HG03442 (cell line): ENCODE results near the gene SLC38A10.

Experiments used
- ATAC-seq: cut with Tn5 transposase; IDR thresholded peaks from one replicate; pipeline ENCODE4 v1.9.1; 2021; ENCODE audit warnings: mild to moderate bottlenecking, moderate library complexity; ENCODE audit not compliant: unreplicated experiment

The SLC38A10 gene

DNA sequence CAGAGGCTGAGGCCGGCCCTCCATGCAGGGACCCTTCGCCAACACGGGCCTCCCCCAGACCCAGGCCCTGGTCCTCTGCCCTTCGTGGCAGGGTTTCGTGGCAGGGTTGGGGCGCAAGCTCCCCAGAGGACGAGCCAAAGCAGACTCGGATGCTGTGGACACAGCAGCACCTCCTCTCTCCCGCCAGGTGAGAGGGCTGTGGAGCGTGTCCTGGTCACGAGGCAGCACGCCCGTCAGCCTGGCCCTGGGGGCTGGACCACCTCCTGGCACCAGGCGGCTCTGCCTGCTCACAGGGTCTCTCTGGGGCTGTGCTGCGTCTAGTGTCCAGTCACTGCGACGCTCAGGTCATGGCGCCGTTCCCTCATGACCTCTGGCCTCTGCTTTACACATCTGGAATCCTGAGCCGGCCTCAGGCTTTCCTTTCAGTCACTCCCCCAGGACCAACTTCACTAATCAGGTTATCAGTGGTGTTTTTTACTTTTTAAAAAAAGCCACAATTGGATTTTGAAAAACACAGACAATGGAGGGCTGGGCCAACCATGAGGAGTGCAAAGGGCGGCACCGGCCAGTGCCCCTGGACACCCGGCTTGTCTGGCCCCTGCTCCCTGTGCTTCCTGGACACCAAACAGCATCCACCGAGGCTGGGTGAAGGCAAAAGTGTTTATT, 50.6 kb downstream of the SLC38A10 start:
- ATAC-seq = no peak

DNA sequence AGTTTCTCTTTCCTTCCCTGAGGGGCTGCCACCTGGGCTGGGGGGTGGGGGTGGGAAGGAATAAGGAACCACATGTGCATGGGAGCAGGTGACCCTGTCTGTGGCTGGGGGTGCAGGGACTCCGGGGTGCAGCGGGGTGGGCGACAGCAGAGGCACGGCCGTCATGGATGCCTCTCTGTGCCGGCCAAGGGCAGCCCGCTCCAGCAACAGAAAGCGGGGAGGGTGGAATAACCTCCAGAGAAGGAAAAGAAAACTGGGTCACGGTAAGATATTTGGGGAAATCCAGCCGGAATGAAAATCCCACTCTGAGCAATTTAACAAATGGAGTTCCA, 51.8 kb downstream of the SLC38A10 start:
- ATAC-seq = no peak

DNA sequence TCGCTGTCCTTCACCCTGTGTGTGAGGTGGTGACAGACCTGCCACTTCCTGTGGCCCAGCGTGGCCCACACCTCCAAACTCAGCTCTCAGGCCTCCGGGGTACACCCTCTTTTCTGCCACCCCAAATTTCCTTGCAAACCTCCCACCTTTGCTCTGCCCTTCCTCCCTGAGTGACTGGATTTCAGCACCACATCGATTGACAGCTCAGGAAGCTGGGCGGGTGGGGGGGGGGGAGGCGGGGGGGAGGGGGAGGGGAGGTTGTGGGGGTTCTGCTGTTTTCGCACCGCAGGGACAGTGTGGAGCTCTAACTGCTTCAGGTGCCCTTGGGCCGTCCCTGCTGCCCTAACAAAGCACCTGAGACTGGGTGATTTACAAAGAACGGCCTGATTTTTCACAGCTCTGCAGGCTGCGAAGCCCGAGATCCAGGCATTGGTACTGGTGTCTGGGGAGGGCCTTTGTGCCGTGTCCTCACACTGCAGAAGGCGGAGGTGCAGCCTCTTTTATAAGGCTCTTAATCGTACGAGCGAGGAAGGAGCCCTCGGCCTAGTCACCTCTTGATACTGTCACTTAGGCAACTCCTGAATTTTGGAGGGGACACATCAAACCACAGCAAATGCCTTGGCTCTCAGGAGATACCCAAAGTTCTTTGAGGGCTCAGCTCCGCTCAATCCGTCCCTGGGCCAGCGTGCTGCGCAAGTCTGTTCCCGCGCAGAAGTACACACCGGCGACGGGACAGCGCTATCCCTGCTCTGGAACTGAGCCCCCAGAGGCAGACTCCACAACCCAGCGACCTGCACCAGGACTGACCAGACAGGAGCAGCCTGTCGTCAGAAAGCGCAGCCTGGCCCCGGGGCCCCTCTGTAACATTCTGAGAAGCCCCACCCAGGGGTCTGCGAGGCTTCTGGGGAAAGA, 52.4 kb downstream of the SLC38A10 start:
- ATAC-seq = no peak

DNA sequence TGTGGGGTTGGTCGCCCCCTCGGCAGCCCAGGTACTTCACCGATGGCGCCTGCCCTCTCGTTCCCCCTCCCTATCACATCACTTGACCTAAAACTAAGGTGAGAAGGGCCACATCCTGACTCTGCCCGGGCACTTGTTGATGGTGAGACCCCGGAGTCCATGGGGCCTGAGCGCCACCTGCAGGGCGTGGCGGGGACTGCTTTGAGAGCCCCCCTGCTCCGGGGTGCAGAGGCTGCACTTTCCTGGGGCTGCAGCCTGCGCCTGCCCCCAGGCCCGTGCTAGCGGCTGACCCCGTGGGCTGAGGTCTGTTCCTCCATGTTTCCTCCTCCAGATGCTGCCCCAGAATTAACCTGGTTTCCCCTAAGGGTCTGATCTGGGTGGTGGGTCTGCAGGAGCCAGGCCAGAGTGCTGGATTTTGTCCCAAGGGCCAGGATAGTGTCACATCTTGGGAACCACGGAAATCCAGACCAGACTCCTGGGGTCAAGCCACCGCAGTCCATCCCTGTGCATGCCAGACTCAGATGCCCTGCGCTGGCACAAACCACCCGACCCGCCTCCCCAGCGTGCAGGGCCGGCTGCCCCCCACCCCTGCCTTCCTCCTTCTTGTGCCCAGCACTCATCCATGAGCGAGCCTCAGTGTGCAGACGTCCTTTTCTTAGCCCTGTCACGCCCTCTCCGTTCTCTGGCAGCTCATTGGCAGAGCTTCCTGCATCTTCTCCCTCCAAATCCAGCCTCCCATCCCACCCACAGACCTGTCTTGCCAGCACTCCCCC, 53.3 kb downstream of the SLC38A10 start:
- ATAC-seq = no peak

DNA sequence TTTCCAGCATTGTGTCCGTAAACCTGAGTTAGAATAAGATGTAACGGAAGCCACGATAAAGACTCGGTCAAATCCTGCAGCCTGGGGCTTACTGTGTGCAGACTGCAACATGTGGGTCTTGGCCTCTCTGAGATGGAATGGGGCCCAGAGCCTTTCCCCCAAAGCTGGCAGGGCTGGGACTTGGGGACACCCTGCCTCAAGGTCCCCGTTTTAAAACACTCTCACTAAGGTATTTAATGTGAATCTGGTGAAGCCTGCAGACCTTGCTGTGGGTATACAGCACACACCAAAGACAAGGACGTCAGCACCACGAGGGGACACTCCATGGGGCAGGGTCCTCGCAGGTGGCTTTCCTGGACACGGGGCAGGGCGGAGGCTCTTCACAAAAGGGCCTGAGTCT, 53.9 kb downstream of the SLC38A10 start:
- no peak for ATAC-seq

DNA sequence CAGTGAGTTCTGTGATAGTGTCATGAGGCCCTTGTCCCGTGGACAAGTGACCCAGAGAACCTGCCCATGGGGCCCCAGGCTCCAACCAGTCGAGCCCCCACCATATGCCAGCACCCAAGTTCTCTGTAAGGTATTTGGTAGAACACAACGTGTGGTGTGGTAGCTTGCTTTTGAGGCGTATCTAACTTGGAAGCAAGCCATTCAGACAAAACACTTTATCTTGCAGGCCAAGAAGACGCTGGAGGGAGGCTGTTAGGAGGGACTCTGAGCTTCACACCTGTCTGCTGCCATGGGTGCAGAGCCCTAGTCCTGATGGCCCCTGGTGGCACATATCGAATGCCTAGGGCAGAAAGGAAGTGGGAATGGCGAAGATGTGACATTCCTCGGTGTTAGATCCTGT, 54.3 kb downstream of the SLC38A10 start:
- ATAC-seq = no peak

DNA sequence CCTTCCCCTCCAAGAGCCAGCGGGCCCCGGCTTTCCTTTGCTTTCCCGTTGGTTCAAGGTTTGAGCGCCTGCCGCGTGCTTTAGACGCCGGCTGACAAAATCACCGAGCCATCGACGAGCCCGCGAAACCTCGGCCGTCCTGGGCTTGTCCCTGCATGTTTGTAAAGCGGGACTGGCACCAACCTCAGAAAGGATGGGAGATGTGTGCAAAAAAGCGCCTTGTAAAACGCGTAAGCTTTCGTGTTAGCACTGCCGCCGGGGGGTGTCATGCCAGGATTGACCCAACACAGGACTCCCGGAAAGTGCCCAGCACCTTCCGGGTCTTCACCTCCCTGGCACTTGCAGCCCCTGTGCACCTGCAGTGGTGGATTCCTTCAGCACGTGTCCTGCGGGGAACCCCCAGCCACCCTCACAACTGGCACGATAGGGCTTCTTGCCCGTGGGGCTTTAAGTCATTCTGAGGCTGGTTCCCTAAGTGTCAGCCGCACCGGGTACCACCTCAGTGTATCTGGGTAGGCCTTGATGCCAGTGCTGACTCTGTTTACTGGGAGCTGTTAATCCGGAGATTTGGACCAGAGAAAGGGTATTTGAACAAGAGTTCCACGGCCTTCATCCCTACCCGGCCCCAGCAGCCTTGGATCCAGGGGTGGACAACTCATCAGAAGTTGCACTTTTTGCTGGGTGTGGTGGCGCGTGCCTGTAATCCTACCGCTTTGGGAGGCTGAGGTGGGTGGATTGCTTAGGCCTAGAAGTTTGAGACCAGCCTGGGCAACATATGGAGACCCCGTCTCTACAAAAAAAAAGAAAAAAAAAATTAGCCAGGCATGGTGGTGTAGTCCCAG, 55.2 kb downstream of the SLC38A10 start:
- ATAC-seq = no peak

DNA sequence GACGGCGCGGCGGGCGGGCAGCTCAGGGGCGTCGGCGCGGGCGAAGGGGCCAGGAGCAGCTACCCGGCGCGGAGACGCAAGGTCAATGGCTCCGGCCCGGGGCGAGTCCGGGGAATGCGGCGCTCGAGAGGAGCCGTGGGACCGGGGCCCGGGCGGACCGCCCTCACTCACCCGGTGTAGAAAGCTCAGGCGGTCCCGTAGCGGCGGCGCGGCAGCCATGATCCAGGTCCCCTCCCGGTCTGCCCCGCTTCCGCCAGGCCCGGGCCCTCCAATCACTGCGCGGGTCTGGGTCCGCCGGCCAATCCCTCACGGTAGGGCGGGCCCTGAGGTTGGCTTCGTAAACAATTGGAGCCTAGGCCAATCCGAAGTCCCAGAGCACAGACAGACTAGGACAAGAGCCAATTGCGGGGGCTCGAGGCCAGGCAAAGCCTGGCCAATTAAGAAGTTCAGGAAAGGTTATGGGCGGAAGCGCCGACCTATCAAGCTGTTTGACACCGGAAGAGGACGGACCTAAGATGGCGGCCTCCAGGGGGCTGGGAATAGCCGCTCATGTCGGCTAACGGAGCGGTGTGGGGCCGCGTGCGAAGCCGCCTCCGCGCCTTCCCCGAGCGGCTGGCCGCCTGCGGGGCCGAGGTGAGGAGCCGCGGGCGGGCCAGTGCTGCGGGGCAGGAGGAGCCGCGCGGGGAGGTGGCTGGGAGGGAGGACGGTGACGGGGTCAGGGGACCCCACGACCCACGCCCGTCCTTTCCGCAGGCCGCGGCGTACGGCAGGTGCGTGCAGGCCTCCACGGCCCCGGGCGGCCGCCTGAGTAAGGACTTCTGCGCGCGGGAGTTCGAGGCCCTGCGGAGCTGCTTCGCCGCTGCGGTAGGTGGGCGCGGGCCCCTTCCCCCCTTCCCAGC, 56.0 kb downstream of the SLC38A10 start, which contains the start of the genes NDUFAF8 and TEPSIN:
NDUFAF8 (plus strand) TSS at position 504 of the 899 bp plus-strand sequence; CDS start at position 550, 46 bp downstream.
TEPSIN (minus strand) TSS at position 241 of the 899 bp plus-strand sequence; CDS start at position 219, 22 bp downstream.
- ATAC-seq = peak; percentile 89

DNA sequence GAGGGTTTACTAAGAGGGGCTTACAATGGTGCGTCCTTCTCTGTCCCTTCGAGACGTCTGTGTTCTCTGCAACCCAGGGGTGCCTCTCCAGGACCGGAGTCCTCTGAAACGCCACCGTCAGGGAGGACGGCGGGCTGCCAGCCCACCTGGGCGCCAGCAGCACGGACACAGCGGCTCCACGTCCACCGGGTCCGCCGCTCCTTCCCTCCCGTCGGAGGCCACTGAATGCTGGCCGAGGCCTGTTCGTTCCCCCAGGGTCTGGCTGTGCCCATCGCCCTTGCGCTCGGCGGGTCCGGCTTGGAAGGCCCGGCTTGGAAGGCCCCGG, 56.7 kb downstream of the SLC38A10 start:
- ATAC-seq = peak; percentile 3

DNA sequence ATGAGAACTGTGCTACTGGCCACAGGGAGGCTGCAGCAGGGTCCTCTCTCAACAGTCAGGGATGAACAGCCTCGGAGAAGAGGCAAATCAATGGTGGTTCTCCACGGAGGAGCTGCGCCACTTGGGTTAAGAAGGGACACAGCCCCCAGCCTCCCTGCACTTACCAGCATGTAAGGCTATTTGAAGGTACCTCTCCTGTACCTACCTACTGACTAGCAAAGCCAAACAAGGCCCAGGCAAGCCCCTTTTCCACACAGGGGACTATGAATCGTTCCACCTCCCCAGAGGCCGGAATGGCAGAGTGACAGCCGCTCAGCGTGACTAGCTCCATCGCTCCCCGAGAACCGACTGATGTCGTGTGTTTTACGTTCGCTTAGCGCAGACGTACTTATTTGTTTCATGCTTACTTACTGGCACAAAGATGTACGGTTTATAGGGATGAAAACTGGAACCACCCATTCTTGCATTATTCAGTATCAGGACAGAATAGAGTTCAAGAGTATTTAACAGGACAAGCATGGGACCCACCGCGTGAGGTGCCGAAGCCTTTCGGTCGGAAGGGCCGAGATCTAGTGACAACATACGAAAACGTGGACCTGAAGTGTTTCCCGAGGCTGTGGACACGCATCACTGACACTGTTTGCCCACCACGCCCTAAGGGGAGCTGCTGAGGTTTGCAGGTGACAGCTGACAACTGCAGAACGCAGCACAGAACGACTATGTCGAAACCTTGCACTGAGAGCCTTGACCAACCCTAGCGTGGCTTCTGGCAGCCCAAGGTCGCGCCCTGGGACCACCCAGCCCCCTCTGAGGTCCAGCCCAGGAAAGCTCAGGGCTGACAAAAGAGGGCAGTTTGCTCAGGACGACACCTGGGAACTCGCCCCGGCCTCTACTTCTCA, 57.3 kb downstream of the SLC38A10 start:
- ATAC-seq = no peak

DNA sequence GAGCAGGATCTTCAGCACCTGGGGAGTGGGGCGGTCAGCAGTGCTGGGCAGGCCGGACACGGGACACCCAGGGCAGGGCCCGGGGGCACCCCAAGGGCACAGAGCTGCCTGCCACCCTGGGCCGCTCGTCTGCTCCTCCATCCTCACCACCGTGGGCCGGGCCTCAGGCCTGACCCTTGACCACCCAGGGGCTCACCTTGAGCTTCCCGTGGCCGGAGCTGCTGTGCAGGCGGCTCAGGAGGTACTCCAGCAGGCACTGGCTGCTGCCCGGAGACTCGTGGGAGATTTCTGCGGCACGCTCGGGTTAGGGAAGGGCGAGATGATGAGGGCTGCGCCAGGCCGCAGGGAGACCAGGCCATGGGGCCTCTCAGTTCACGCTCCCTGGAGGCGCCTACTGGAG, 58.3 kb downstream of the SLC38A10 start:
- no peak for ATAC-seq

DNA sequence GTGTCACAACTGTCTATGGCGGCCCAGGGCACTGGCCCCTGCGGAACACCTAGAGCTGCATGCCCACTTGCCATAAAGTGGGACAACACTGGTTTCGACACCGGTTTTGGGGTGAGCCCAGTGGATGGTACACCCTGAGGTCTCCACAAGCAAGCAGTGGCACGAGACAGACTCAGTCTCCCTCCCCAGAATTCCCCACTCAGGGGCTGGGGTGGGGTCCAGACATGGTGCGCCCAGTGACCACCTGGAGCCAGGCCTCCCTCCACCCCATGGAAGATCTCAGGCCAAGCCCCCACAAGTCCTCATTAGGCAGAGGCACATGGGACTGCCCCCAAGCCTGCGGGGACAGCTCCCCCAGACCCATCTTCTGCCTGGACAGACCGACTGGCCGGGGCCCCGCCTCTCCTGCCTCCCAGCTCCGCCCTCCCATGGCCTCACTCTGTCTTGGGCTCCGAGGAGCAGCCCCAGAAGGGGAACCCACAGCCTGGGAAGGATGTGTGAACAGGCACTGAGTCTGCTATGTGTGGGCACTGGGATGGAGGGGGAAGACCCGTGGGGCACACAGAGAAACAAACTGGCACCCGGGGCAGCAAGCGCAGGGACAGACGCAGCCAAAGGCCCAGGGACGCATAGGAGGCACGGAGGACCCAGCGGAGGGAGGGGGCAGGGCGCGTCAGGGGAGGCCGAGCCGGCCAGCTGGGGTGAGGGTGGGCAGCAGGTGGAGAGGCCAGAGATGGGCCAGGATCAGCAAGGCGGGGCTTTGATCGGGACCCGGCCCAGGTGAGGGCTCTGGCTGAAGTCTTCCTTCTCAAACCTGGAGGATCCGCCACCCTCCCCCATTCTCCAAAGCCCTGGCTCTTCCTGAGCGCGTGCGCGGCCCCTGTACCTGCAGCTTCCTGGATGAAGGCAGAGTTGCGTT, 59.0 kb downstream of the SLC38A10 start:
- ATAC-seq = no peak

DNA sequence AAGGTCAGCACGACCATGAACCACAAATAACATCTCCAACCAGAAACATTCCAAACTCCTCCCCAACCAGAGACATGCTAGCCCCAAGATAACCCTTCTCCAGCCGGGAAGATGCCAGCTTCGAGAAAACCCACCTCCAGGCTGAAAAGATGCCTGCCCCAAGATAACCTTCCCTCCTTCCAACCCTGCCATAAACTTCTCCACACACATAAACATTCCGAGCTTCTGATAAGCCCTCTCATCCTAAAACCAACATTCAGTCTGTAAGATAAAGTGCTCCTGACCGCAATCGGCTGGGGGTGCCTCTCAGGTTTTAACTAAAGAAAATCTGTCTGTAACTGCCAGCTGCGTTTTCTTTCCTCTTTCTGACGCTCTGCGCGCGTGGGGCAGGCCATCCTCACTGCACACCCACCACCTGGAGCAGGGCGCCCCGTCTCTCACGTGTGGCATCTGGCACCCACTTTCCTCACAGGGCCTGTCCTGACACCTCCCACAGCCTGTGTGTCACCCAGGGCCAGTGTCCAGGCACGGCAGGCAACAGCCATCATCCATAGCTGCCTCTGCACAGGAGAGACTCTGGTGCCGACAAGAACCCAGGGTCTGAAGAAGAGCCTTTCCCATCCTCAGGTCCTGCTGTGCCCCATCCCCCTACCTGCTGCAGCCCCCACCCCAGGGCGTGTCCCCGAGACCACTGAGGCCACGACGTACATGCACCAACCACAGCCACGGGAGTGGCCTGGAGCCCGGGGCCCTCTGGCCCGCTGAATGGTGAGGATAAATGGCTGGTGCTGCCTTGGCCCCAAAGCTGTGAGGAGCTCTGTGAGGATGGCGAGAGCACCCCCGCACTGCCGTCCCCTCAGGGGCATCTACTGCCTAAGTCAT, 59.9 kb downstream of the SLC38A10 start:
- no peak for ATAC-seq

DNA sequence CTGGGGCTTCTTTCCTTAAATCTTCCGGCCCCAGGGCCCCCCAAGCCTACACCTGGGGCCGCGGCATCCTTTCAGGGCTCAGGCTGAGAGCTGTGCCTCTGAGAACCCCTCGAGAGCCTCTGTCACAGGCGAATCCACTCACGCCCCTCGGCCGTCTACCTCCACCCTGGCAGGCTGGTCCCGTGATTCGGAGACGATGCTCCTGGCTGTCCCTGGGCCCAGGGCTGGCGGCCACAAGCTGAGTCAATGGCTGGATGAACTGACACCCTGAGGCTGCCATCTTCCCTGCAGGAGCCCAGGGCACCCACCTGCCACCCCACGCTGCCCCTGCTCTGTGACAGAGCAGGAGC, 60.6 kb downstream of the SLC38A10 start:
- ATAC-seq = no peak

DNA sequence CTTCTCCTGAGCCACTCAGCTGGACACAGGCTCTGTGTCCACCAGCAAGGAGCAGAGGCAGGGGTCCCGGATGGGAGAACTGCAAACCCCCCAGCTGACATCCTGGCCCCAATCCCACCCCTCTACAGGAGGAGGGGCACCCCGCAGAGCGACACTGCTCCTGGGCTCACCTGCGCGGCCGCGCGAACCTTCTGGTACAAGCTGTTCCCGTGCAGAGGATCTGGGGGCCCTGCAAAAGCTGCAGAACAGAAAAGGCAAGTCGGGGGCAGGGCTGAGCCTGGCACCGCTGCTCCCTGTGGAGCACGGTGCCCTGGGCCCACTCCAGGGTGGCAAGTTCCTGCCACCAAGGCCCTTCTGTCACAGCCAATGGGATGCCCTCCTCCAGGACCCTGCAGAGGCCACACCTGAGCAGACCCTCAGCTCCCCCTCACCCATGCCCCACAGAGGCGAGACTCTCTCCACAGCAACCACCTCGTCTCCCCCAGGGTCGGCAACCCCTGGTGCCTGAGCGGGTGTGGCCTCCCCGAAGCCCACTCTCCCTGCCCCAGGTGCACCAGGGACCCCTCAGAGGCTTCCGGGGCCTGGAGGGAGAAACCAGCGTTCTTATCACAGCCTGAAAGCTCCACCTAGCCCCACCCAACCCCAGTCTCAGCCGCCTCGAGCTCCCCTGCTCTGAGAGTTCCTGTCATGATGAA, 61.1 kb downstream of the SLC38A10 start:
- ATAC-seq = no peak

DNA sequence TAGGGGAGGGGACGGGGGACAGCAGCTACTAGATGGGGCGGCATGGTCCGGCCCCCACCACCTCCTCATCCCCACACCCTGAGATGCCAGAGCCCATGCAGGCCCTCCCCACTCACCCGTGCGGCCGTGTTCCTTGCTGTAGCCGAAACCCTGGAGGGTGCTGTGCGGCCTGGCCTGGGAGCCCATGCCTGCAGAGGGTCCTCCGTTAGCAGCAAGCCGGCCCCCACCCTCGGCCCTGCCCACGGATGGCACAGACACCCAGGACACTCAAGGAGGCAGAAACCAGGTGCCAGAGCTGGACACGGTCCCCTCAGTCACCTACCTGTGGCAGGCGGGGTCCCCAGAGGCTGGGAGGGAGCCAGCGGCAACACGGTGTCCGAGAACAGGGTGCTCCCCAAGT, 61.8 kb downstream of the SLC38A10 start:
- ATAC-seq = no peak
